GM12801 (cell line): ENCODE measurements around the gene ZNF574.

Experiments used
- CTCF ChIP-seq: IDR thresholded peaks from one replicate; pipeline ENCODE4 v1.5.1; 2011; ENCODE audit warnings: control low read depth; ENCODE audit not compliant: insufficient read length; ENCODE audit errors: extremely low read depth

Gene ZNF574

GRCh38 chr19:42088471-42089190 lies 12.7 kb downstream of the ZNF574 start:
- no peak for TF ChIP-seq CTCF

GRCh38 chr19:42089191-42089750 lies 13.3 kb downstream of the ZNF574 start:
- no peak for TF ChIP-seq CTCF

- TF ChIP-seq CTCF, result no peak
Observed at GRCh38 chr19:42089772-42090171, 13.8 kb downstream of the ZNF574 start.

- no peak for TF ChIP-seq CTCF
Observed at GRCh38 chr19:42090672-42091071, 14.7 kb downstream of the ZNF574 start.

GRCh38 chr19:42091300-42091699 lies 15.3 kb downstream of the ZNF574 start:
- TF ChIP-seq CTCF, result no peak

- TF ChIP-seq CTCF, result no peak
Observed at GRCh38 chr19:42091742-42092141, 15.8 kb downstream of the ZNF574 start.

- no peak for TF ChIP-seq CTCF
Observed at GRCh38 chr19:42092350-42092749, 16.4 kb downstream of the ZNF574 start.

- TF ChIP-seq CTCF, result no peak
Observed at GRCh38 chr19:42093505-42093904, 17.5 kb downstream of the ZNF574 start.
